Fibroblast of lung (primary cell): ENCODE results near the gene SAE1.

Experiments used
- EZH2 ChIP-seq: IDR thresholded peaks from 2 replicates; pipeline ENCODE4 v1.5.1; 2012; ENCODE audit warnings: low read length, control low read depth, mild to moderate bottlenecking; ENCODE audit errors: missing control alignments
- TF ChIP-seq, protein P1 (sequence below), 2 donors: IDR thresholded peaks in 1 of 2; conservative IDR thresholded peaks in 1 of 2; 1 replicate in 1 of 2; 2 replicates in 1 of 2; pipeline ENCODE4 v1.5.1; 2011 to 2012; ENCODE audit warnings: low read length in 2 of 2, control low read depth in 1 of 2, inconsistent platforms in 1 of 2, low read depth in 1 of 2, mild to moderate bottlenecking in 1 of 2

DNA sequence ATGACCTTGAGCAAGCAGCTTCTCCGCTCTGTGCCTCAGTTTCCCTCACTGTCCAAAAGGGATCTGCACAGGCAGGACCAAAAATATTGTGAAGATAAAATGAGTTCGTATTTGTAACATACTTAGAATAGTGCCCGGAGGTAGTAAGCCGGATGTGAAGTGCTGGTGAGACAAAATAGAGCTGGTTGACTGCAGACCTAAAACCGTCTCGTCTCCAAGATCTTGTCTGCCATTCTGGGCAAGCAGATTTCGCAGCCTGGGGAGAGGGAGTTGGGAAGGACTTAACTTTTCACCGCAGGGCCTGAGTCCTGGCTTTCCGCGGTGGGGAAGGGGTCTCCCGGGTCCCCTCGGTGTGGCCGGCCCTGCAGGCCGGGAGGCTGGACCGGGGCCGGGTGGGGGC, 108.5 kb downstream of the SAE1 start:
- TF ChIP-seq, protein P1, sequence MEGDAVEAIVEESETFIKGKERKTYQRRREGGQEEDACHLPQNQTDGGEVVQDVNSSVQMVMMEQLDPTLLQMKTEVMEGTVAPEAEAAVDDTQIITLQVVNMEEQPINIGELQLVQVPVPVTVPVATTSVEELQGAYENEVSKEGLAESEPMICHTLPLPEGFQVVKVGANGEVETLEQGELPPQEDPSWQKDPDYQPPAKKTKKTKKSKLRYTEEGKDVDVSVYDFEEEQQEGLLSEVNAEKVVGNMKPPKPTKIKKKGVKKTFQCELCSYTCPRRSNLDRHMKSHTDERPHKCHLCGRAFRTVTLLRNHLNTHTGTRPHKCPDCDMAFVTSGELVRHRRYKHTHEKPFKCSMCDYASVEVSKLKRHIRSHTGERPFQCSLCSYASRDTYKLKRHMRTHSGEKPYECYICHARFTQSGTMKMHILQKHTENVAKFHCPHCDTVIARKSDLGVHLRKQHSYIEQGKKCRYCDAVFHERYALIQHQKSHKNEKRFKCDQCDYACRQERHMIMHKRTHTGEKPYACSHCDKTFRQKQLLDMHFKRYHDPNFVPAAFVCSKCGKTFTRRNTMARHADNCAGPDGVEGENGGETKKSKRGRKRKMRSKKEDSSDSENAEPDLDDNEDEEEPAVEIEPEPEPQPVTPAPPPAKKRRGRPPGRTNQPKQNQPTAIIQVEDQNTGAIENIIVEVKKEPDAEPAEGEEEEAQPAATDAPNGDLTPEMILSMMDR (conservative IDR thresholded peaks at IDR 0.05 in 1 of 2, IDR thresholded peaks at IDR 0.05 in 1 of 2; ENCODE audit: low read depth in 1 of 2, low read length in 2 of 2): no peak
- no peak for TF ChIP-seq EZH2
